Measurements from ENCODE around the gene DNAJC21.
A peak's percentile ranks its signal among the peaks of the same experiment; 100 is the strongest.

Gene DNAJC21

DNA sequence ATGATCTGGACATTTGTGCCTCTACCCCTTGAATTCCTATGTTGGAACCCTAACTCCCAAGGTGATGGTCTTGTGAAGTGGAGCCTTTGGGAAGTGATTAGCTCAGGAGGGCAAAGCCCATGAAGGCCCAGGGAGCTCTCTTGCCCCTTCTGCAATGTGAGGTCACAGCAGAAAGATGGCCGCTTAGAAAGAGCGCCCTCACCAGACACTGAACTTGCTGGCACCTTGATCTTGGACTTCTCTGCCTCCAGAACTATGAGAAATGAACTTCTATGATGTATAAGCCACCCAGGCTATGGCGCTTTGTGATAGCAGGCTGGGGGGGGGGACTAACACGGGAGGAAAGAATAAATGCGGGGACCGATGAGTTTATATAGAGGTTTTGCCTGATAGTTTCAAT, 73.1 kb downstream of the DNAJC21 start:
- H3K27ac ChIP-seq: no peak overlapping the region
- no peak for TF ChIP-seq ZFX (IDR thresholded peaks at IDR 0.05; ENCODE audit: borderline replicate concordance)
- TF ChIP-seq, protein P1, sequence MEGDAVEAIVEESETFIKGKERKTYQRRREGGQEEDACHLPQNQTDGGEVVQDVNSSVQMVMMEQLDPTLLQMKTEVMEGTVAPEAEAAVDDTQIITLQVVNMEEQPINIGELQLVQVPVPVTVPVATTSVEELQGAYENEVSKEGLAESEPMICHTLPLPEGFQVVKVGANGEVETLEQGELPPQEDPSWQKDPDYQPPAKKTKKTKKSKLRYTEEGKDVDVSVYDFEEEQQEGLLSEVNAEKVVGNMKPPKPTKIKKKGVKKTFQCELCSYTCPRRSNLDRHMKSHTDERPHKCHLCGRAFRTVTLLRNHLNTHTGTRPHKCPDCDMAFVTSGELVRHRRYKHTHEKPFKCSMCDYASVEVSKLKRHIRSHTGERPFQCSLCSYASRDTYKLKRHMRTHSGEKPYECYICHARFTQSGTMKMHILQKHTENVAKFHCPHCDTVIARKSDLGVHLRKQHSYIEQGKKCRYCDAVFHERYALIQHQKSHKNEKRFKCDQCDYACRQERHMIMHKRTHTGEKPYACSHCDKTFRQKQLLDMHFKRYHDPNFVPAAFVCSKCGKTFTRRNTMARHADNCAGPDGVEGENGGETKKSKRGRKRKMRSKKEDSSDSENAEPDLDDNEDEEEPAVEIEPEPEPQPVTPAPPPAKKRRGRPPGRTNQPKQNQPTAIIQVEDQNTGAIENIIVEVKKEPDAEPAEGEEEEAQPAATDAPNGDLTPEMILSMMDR (IDR thresholded peaks at IDR 0.05): no peak

- TF ChIP-seq, protein P1 (IDR thresholded peaks at IDR 0.05): peak; percentile 92
- TF ChIP-seq ZFX (IDR thresholded peaks at IDR 0.05; ENCODE audit: borderline replicate concordance): no peak
- no peak overlapping the region for H3K27ac ChIP-seq
Measured at GRCh38 chr5:35003018-35003957, 73.9 kb downstream of the DNAJC21 start.

DNA sequence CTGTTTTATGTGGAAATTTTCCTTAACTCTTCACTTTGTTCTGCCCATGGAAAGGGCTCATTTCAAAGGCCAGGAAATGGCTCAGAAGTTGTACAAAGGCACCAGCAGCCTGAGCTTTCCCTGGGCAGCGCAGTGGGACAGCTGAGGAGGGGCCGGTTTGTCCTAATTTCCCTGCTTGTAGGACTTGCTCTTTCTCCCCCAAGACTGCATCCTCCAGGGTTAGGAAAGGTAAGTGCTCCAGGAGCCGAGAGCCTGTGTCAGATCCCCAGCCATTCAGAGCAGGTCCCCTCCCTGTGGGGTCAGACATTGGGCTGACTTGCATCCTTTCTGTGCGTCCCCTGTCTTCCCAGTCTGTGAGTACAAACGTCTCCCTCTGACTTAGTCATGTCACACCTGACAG, 74.8 kb downstream of the DNAJC21 start:
- no peak overlapping the region for H3K27ac ChIP-seq
- TF ChIP-seq, protein P1 (IDR thresholded peaks at IDR 0.05): no peak
- TF ChIP-seq ZFX (IDR thresholded peaks at IDR 0.05; ENCODE audit: borderline replicate concordance): no peak

DNA sequence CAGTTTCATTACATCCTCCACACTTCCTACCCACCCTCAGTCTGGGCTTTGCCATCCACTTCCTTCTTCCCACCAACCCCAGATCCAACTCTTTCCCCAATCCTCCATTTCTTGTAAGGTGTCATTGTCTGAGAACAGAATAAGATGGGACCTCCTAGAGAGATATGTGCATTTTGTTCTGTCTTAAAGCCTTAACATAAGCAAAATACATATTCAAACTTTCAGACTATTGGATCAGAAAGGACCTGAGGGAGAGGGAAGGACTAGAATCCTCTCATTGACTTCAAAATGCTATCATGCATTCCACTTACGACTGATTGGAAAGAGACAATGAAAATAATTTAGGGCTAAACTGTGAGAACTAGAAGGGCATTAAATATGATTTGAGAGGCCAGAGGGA, 75.4 kb downstream of the DNAJC21 start:
- TF ChIP-seq, protein P1 (IDR thresholded peaks at IDR 0.05): no peak
- TF ChIP-seq ZFX (IDR thresholded peaks at IDR 0.05; ENCODE audit: borderline replicate concordance): no peak
- no peak overlapping the region for H3K27ac ChIP-seq
